Measurements from ENCODE around the gene SLC16A13. TPM values are rescaled to one million over a fixed set of nuclear protein-coding genes. Genes with fewer than 3 reads are reported as not detected.
"Not testable (repeated sequence)": the region's sequence is repeated elsewhere in the genome, so short reads cannot be mapped to it uniquely, and the experiment has no call there.

The SLC16A13 gene
- total RNA-seq (10 to 100 TPM in 3 of 5 experiments, 1 to 10 TPM in 2; 3.4 to 20.9 (median 15.0) TPM), polyA plus RNA-seq (1 to 10 TPM; 1.8 to 3.5 TPM), total RNA-seq (5.4 reads per million, percentile 25 among the genes with 10 or more reads in this experiment)

- intact Hi-C loops (cut with micrococcal nuclease): loop anchor here (1.0 to 5.0 kb wide), 8 partner anchors 10 to 652 kb away; partner anchors contain the start of genes BCL6B (in 2 of the 2), EIF5A (in 2 of the 2), GABARAP (in 1 of the 2) and POLR2A (in 1 of the 2)
- peak within 1 kb of the TSS; percentile 67 for H3K4me3 ChIP-seq (ENCODE audit: low read length)
- Mint-ChIP-seq H3K4me1 (peaks cover 39 to 80% (median 58%) of the 10 kb centered on the region in 7 donors), H3K9me3 (peaks cover 0 to 1% (median 0%) of the 10 kb centered on the region in 11 donors), H3K27ac (peak within 1 kb of the TSS; percentile 96 to 99 (median 98)), H3K36me3 (peaks cover 0 to 8% (median 0%) of the 10 kb centered on the region in 5 donors), H3K27me3 (no peaks in the 10 kb centered on the region), H3K4me3 (peak within 1 kb of the TSS; percentile 89 to 95 (median 93))
- H3K9me3 ChIP-seq (ENCODE audit: control insufficient read depth in 2 of 3, low read length in 3 of 3): no peaks in the 10 kb centered on the region
- H3K27ac ChIP-seq (ENCODE audit: low read depth, low read length): peak within 1 kb of the TSS; percentile 94
- ATAC-seq (peak; percentile 95), DNase-seq (peak; percentile 87 to 99 (median 97))
- ChIA-PET POLR2A (interaction anchor here (0.6 to 2.2 kb wide), 27 partner anchors 8 to 799 kb away, joined by 3 to 50 read pairs (median 4); partner anchors contain the start of genes ATP1B2, BCL6B, DVL2 and GABARAP), CTCF (interaction anchor here (0.6 to 3.7 kb wide), 11 partner anchors 11 to 1781 kb away, joined by 3 to 33 read pairs (median 4); partner anchors contain the start of gene SLC2A4)
- no peaks in the 10 kb centered on the region for H3K36me3 ChIP-seq (ENCODE audit: control insufficient read depth in 2 of 3, insufficient read depth in 3 of 3, low read length in 3 of 3)
- peaks cover 26 to 36% of the 10 kb centered on the region in 2 donors for H3K4me1 ChIP-seq (ENCODE audit: control insufficient read depth in 2 of 2, insufficient read depth in 2 of 2, low read length in 2 of 2)
- H3K27me3 ChIP-seq (ENCODE audit: control insufficient read depth in 2 of 2, insufficient read depth in 2 of 2, low read length in 2 of 2): no peaks in the 10 kb centered on the region
Measured at GRCh38 chr17:7035591-7036368, at the start of gene SLC16A13. Gene SLC16A13, plus strand, starts transcription at chr17:7036015. Its CDS starts 368 bp downstream, at chr17:7036383.

- Histone ChIP-seq H3K36me3 (ENCODE audit: control insufficient read depth in 2 of 3, insufficient read depth in 3 of 3, low read length in 3 of 3) (no peaks in the 10 kb centered on the region), H3K9me3 (ENCODE audit: control insufficient read depth in 2 of 3, low read length in 3 of 3) (no peaks in the 10 kb centered on the region), H3K4me1 (ENCODE audit: control insufficient read depth in 2 of 2, insufficient read depth in 2 of 2, low read length in 2 of 2) (no peaks in the 10 kb centered on the region), H3K4me3 (ENCODE audit: low read length) (no peak overlapping the region), H3K27ac (ENCODE audit: low read depth, low read length) (no peak overlapping the region), H3K27me3 (ENCODE audit: control insufficient read depth in 2 of 2, insufficient read depth in 2 of 2, low read length in 2 of 2) (no peaks in the 10 kb centered on the region)
- ChIA-PET POLR2A (interaction anchor here (0.9 kb wide), 1 partner anchor 72 kb away, joined by 3 read pairs; no protein-coding TSS in a partner anchor), CTCF (interaction anchor here (1.0 kb wide), 1 partner anchor 34 kb away, joined by 4 read pairs; no protein-coding TSS in a partner anchor)
- Mint-ChIP-seq H3K27ac (no peak overlapping the region), H3K4me3 (no peak overlapping the region), H3K9me3 (no peaks in the 10 kb centered on the region), H3K27me3 (no peaks in the 10 kb centered on the region), H3K4me1 (peaks cover 0 to 7% (median 3%) of the 10 kb centered on the region in 7 donors), H3K36me3 (peaks cover 0 to 11% (median 0%) of the 10 kb centered on the region in 5 donors)
- DNase-seq (no peak), ATAC-seq (no peak)
- intact Hi-C loops (cut with micrococcal nuclease): no loop called here
Measured at GRCh38 chr17:6986676-6987075, 49.1 kb upstream of the SLC16A13 start.

DNA sequence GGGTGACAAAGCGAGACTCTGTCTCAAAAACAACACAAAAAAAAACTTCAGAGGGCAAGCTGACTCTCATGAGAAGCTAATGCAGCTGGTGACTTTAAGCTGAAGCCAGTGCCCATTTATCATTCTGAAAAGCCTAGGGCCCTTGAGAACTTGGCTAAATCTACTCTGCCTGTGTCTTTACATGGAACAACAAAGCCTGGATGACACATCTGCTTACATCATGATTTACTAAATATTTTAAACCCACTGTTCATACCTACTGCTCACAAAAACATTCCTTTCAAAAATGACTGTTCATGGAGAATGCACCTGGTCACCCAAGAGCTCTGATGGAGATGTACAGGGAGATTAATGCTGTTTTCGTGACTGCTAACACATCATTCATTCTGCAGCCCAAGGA lies 46.0 kb upstream of the SLC16A13 start:
- Mint-ChIP-seq H3K4me1 (peaks cover 0 to 5% (median 0%) of the 10 kb centered on the region in 7 donors), H3K9me3 (no peaks in the 10 kb centered on the region), H3K27me3 (no peaks in the 10 kb centered on the region), H3K36me3 (peaks cover 0 to 10% (median 0%) of the 10 kb centered on the region in 5 donors), H3K4me3 (no peak overlapping the region), H3K27ac (peak overlapping the region in 1 of 9 donors; percentile 21)
- Histone ChIP-seq H3K27me3 (ENCODE audit: control insufficient read depth in 2 of 2, insufficient read depth in 2 of 2, low read length in 2 of 2) (no peaks in the 10 kb centered on the region), H3K4me1 (ENCODE audit: control insufficient read depth in 2 of 2, insufficient read depth in 2 of 2, low read length in 2 of 2) (no peaks in the 10 kb centered on the region), H3K36me3 (ENCODE audit: control insufficient read depth in 2 of 3, insufficient read depth in 3 of 3, low read length in 3 of 3) (no peaks in the 10 kb centered on the region), H3K9me3 (ENCODE audit: control insufficient read depth in 2 of 3, low read length in 3 of 3) (no peaks in the 10 kb centered on the region), H3K4me3 (ENCODE audit: low read length) (no peak overlapping the region), H3K27ac (ENCODE audit: low read depth, low read length) (no peak overlapping the region)
- ChIA-PET POLR2A (no interaction called here), CTCF (interaction anchor here (1.0 kb wide), 1 partner anchor 76 kb away, joined by 4 read pairs; no protein-coding TSS in a partner anchor)
- no peak for ATAC-seq
- intact Hi-C loops (cut with micrococcal nuclease): no loop called here
- DNase-seq: no peak

GRCh38 chr17:6993613-6994056 lies 42.2 kb upstream of the SLC16A13 start:
- H3K9me3 Mint-ChIP-seq; H3K4me3 Mint-ChIP-seq; H3K27ac ChIP-seq (ENCODE audit: low read depth, low read length); H3K4me1 ChIP-seq (ENCODE audit: control insufficient read depth in 2 of 2, insufficient read depth in 2 of 2, low read length in 2 of 2); H3K4me1 Mint-ChIP-seq; DNase-seq; intact Hi-C loops (cut with micrococcal nuclease); ATAC-seq; H3K9me3 ChIP-seq (ENCODE audit: control insufficient read depth in 2 of 3, low read length in 3 of 3); H3K27me3 Mint-ChIP-seq; H3K4me3 ChIP-seq (ENCODE audit: low read length); H3K27me3 ChIP-seq (ENCODE audit: control insufficient read depth in 2 of 2, insufficient read depth in 2 of 2, low read length in 2 of 2): not testable (repeated sequence)
- ChIA-PET POLR2A (interaction anchor here (1.0 kb wide), 1 partner anchor 19 kb away, joined by 3 read pairs; the partner anchor contains the start of gene RNASEK), CTCF (interaction anchor here (1.3 kb wide), 1 partner anchor 11 kb away, joined by 3 read pairs; no protein-coding TSS in a partner anchor)
- Mint-ChIP-seq H3K27ac (peak overlapping the region in 4 of 9 donors; percentile 18 to 63 (median 37)), H3K36me3 (peaks cover 4 to 14% (median 11%) of the 10 kb centered on the region in 5 donors)
- peaks cover 0 to 20% (median 0%) of the 10 kb centered on the region in 3 experiments for H3K36me3 ChIP-seq (ENCODE audit: control insufficient read depth in 2 of 3, insufficient read depth in 3 of 3, low read length in 3 of 3)

DNA sequence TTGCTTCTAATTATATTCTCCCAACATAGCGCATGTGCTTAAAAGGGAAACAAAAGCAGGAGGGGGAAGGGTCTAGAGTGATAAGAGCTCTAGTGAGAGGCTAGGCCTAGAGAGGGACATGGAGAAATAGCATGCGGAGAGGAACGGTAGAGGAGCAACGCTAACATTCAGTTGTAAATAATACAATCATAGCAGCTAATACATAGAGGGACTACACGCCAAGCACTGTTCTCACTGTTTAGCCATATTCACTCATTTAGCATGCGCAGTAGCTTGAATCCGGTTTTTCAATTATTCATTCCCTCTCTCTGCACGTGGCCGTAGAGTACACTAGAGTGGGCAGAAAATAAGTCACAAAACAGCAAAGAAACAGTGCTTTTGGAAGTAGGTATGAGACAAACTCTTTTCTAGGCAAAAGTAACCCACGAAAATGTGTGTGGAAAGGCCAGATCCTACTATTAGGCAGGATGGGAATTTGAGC lies 41.7 kb upstream of the SLC16A13 start:
- Histone ChIP-seq H3K9me3 (ENCODE audit: control insufficient read depth in 2 of 3, low read length in 3 of 3) (no peaks in the 10 kb centered on the region), H3K4me1 (ENCODE audit: control insufficient read depth in 2 of 2, insufficient read depth in 2 of 2, low read length in 2 of 2) (no peaks in the 10 kb centered on the region), H3K27ac (ENCODE audit: low read depth, low read length) (no peak overlapping the region), H3K27me3 (ENCODE audit: control insufficient read depth in 2 of 2, insufficient read depth in 2 of 2, low read length in 2 of 2) (no peaks in the 10 kb centered on the region), H3K36me3 (ENCODE audit: control insufficient read depth in 2 of 3, insufficient read depth in 3 of 3, low read length in 3 of 3) (peaks cover 0 to 25% (median 0%) of the 10 kb centered on the region in 3 experiments), H3K4me3 (ENCODE audit: low read length) (no peak overlapping the region)
- DNase-seq: no peak
- Mint-ChIP-seq H3K27me3 (no peaks in the 10 kb centered on the region), H3K27ac (peak overlapping the region in 5 of 9 donors; percentile 9 to 63 (median 23)), H3K36me3 (peaks cover 4 to 17% (median 11%) of the 10 kb centered on the region in 5 donors), H3K4me3 (no peak overlapping the region), H3K9me3 (no peaks in the 10 kb centered on the region), H3K4me1 (peaks cover 0 to 10% (median 5%) of the 10 kb centered on the region in 7 donors)
- ATAC-seq: no peak
- ChIA-PET POLR2A (interaction anchor here (1.0 kb wide), 1 partner anchor 18 kb away, joined by 3 read pairs; the partner anchor contains the start of gene RNASEK), CTCF (interaction anchor here (1.3 kb wide), 1 partner anchor 10 kb away, joined by 3 read pairs; no protein-coding TSS in a partner anchor)
- intact Hi-C loops (cut with micrococcal nuclease): no loop called here

GRCh38 chr17:6994666-6995256 lies 41.1 kb upstream of the SLC16A13 start:
- no peaks in the 10 kb centered on the region for H3K27me3 Mint-ChIP-seq
- no peak for DNase-seq
- H3K9me3 Mint-ChIP-seq: no peaks in the 10 kb centered on the region
- Histone ChIP-seq H3K36me3 (ENCODE audit: control insufficient read depth in 2 of 3, insufficient read depth in 3 of 3, low read length in 3 of 3) (peaks cover 0 to 31% (median 0%) of the 10 kb centered on the region in 3 experiments), H3K27ac (ENCODE audit: low read depth, low read length) (no peak overlapping the region), H3K27me3 (ENCODE audit: control insufficient read depth in 2 of 2, insufficient read depth in 2 of 2, low read length in 2 of 2) (no peaks in the 10 kb centered on the region), H3K9me3 (ENCODE audit: control insufficient read depth in 2 of 3, low read length in 3 of 3) (no peaks in the 10 kb centered on the region), H3K4me1 (ENCODE audit: control insufficient read depth in 2 of 2, insufficient read depth in 2 of 2, low read length in 2 of 2) (no peaks in the 10 kb centered on the region), H3K4me3 (ENCODE audit: low read length) (no peak overlapping the region)
- POLR2A ChIA-PET: no interaction called here
- no peak for ATAC-seq
- no peak overlapping the region for H3K4me3 Mint-ChIP-seq
- intact Hi-C loops (cut with micrococcal nuclease): no loop called here
- CTCF ChIA-PET: no interaction called here
- H3K4me1 Mint-ChIP-seq: peaks cover 0 to 10% (median 5%) of the 10 kb centered on the region in 7 donors
- peaks cover 4 to 23% (median 15%) of the 10 kb centered on the region in 5 donors for H3K36me3 Mint-ChIP-seq
- H3K27ac Mint-ChIP-seq: peak overlapping the region in 2 of 9 donors; percentile 33 to 53

Measured in naive thymus-derived CD4-positive, alpha-beta T cell (primary cell).